ENCODE results near the gene HOXA3.

DNA sequence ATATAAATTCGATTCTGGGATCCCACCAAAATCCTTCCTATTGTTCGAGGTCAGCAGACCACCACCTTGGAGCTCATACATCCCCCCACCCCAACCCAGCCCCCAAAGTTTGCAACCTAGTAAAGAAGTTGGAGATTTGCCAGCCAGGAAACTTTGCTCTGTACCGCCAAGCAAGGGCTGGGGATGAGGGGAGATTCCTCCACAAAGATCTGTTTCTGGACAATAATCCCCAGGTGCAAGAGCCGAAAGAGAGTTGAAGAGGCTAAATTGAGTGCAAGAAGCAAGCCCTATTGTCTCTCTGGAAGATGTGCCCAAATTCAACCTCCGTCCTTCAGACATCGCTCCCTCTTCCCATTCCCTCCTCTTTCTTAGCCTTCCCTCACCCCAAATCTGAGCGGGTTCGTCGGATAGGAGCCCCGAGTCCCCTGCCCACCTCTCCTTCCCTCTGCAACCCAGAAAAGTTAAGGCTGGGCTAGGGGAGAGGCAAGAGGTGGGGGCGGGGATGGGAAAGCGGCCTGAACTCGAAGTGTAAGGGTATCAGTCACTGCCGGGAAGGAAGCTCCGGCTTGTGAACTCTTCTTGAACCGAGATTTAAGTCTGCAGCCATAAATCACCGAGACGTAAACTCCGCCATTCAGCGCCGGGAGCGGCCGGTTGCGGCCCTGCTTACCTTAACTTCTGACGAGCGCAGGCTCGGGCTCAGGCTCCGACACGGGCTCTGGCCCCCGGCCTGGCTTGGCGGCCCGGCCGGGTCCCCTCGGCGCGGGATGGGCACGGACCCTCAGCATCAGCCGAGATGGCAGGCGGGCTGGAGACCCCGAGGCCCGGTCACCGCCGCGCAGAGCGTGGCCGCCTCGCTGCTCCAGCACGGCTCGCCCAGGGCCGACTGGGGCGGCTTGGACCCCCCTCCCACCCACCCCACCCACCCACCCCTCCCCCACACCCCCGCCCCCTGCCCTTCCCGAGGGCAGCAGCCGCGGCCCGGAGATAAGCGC, 39.1 kb downstream of the HOXA3 start:
- TF ChIP-seq CEBPB (IDR thresholded peaks at IDR 0.05; ENCODE audit: low read depth) (no peak), POLR2A (IDR thresholded peaks at IDR 0.05; ENCODE audit: borderline replicate concordance, extremely low read depth, insufficient read depth, insufficient read length) (no peak)

Data from HCT116 (cell line).